IPS DF 4.7 (cell line): ENCODE measurements around the gene TGIF2.
A peak's percentile ranks its signal among the peaks of the same experiment; 100 is the strongest.
"Not testable (repeated sequence)": the region's sequence is repeated elsewhere in the genome, so short reads cannot be mapped to it uniquely, and the experiment has no call there.

ENCODE experiments used
- DNase-seq: peaks from one replicate; pipeline ENCODE4 v3.0.0-alpha.2; 2013; ENCODE audit warnings: low spot score; ENCODE audit errors: extremely low read depth

TGIF2 gene

GRCh38 chr20:36578356-36579041, 5.1 kb downstream of the TGIF2 start:
- DNase-seq, result no peak

- DNase-seq, result no peak
Measured at GRCh38 chr20:36579996-36580545, 6.7 kb downstream of the TGIF2 start.

DNA sequence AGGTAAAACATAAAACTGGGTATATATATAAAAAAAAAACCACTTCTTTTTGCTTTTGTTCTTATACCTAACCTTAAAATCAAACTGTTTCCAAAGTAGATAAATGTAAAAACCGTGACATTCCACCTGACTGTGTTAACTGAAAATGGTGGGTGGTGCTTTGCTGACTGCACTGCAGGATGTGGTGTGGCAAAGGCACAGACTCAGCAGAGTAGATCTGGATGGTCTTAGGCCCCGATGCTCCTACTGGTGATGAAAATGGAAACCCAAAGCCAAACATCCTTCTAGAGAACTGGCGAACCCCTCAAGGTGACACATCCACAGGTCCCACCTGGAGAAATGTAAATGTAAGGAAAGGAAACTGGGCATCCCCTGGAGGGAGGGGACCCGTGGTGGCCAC, 8.9 kb downstream of the TGIF2 start:
- no peak for DNase-seq

- no peak for DNase-seq
Measured at GRCh38 chr20:36582821-36583220, 9.4 kb downstream of the TGIF2 start.

- DNase-seq, result no peak
Measured at GRCh38 chr20:36584018-36584481, 10.7 kb downstream of the TGIF2 start.

GRCh38 chr20:36585410-36586125, 12.2 kb downstream of the TGIF2 start:
- no peak for DNase-seq

DNA sequence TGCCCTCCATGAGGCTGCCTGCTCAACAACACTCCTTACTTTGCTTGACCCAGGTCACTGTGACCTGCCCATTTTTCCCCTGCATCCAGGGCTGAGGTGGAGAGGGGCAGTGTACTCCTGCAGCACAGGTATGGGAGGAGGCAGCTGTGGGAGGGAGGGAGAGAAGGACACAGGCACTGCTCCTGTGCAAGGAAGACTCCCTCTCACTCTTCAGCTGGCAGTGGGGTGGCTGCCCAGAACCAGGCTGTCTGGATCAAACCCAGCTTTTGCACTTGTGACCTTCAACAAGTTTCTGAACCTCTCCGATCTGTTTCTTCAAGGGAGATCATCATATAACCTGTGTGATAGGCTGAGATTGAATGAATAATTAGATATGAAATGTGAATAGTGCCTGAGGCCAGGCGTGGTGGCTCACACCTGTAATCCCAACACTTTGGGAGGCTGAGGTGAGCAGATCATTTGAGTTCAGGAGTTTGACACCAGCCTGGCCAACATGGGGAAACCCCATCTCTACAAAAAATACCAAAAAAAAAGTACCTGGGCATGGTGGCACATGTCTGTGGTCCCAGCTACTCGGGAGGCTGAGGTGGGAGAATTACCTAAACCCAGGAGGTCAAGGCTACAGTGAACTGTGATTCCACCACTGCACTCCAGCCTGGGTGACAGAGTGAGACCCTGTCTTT, 14.1 kb downstream of the TGIF2 start:
- DNase-seq, result no peak

GRCh38 chr20:36591281-36591680, 17.9 kb downstream of the TGIF2 start:
- no peak for DNase-seq

- DNase-seq, result no peak
Measured at GRCh38 chr20:36591854-36592641, 18.7 kb downstream of the TGIF2 start.

GRCh38 chr20:36593347-36593929, 20.0 kb downstream of the TGIF2 start:
- no peak for DNase-seq

DNA sequence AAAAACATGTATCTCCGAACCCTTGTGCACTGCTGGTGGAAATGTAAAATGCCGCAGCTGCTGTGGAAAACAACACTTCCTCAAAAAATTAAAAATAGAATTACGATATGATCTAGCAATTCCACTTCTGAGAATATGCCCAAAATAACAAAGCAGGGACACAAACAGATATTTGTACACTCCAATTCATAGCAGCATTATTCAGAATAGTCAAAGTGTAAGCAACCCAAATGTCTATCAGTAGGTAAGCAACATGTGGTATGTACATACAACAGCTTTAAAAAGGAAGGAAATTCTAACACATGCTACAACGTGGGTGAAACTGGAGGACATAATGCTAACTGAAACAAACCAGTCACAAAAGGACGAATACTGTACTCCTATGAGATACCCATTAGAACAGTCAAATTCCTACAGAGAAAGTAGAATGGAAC, 26.5 kb downstream of the TGIF2 start:
- no peak for DNase-seq

GRCh38 chr20:36601540-36601939, 28.1 kb downstream of the TGIF2 start:
- DNase-seq, result no peak

DNA sequence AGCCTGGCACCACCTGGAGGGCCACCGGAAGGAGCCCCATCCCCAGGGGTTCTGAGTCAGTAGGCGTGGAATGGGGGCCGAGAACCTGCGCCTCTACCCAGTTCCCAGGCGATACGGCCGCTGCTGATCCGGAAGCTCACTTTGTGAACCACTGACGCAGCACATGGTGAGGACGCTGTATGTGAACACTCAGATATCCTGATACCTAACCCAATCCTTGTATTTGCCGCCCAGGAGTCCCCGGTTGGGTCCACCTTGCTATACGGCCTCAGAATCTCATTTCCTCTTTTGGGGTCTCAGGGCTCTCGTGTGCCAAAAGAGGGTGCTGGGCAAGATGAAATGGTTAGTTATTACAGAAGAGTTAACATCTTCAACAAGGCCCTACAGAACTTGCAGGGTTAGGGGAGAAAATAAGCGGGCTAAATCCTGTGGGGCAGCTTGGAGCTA, 31.6 kb downstream of the TGIF2 start:
- DNase-seq, result no peak

DNA sequence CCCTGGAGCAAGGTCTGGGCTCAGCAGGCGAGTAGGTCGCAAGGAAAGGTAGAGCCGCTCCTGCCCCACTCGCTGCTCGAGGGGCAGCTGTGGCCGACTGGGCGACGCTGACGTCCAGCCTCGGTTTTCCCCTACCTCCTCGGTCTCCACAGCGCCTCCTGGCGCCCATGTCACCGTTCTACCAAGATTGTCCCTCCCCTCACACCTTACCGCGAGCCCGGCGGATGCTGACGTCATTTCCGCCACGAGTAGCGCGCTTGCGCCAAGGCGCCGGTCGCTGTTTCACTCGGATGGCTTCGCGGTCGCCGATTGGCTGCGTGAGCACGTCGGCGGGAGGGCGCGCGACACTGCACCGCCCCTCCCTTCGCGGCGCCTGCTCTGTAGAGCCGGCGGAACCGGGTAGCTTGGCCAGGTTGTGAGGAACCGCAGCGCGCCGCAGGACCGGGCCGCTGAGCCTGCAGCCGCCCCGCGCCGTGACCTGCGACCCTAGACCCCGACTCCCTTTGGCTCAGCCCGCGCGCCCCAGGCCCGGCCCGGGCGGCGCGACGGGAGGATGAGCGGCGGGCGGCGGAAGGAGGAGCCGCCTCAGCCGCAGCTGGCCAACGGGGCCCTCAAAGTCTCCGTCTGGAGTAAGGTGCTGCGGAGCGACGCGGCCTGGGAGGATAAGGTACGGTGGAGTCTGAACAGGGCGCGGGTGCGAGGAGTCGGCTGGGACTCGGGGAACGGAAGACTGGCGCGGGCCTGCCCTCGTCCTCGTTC, 32.2 kb downstream of the TGIF2 start, which contains the start of gene RAB5IF:
RAB5IF (plus strand) TSS at position 381 of the 759 bp plus-strand sequence; CDS start at position 554, 173 bp downstream.
- DNase-seq, result peak; percentile 94

DNA sequence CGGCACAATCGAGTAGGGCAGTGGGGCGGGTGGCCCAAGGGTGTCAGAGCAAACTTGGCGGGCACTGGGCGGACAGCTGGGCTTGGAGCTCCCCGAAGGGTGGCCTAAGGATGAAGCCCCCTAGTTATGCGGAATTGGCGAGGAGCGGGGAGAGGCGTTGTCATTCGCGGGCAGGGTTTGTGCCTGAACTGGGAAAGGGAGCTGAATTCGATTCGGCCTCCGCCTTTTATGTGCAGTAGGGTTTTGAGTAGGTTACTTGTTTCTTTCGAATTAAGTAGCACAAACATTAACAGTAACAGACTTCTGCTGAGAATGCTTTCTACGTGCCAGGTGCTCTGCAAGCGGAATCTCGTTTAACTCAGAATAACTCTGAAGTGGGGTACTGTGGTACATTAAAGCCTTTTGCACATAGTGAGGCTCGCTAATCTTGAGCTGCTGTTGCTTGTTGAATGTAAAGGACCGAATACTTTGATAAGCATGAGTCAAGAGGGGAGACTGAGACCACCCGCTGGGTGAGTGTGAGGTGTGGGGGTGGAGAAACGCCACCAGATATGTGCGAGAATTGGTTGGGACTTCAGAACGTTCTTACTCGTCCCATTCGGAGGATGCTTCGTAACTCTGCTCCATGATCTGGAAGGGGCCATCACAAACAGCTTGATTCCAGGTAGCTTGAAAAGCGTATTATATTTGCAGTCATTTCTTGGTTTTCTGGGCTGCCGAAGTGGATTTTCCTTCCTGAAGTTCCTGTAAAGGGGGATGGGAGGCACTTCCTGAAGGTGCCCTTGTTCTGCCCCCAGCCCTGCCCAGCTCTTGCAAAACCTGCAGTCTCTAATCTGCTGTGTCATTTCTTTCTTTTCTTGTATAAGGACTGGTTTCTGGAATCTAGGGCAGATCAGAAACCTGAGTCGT, 33.0 kb downstream of the TGIF2 start:
- no peak for DNase-seq

GRCh38 chr20:36607586-36608387, 34.4 kb downstream of the TGIF2 start:
- no peak for DNase-seq

GRCh38 chr20:36608388-36608728, 35.0 kb downstream of the TGIF2 start:
- DNase-seq, result not testable (repeated sequence)

GRCh38 chr20:36611625-36612024, 38.2 kb downstream of the TGIF2 start:
- DNase-seq, result no peak
